ENCODE results near the gene BHLHA15.

Gene BHLHA15

DNA sequence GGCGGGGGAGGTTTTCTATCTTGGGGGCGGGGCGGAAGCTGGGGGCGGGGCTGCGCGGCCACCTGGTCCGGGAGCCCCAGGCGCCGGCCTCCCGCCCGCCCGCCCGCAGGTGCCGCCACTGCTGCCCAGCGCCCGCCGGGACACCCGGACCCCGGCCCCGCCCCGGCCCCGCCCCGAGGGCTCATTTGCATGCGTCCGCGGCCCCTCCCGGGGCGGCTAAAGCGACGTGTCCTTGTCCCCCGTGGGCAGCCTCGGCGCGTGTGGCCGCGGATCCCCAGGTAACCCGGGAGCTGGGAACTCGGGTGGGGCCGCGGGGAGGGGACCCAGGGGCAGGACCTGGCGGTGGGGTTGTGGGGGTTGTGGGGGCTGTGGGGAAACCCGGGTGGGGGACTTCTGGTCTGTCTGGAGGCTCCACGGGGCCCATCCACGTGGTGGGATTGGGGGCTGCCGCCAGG, at the start of gene BHLHA15:
BHLHA15 (plus strand) TSS at position 219 of the 455 bp plus-strand sequence. CDS start 871 bp downstream, outside the sequence.
- DNase-seq (ENCODE audit: low spot score), result no peak

DNA sequence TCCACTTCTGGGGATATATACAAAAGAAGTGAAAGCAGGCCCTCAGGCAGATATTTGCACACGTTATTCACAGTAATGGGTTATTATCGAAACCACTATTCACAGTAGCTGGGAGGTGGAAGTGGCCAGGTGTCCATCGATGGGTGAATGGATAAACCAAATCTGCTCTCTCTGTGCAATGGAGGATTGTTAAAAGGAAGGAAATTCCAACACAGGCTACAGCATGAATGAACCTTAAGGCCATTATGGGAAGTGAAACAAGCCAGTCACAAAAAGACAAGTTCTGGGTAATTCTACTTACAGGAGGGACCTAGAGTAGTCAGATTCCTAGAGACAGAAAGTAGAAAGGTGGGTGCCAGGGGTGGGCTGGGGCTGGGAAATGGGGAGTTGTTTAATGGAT, 48.5 kb upstream of the BHLHA15 start:
- DNase-seq (ENCODE audit: low spot score), result no peak

DNA sequence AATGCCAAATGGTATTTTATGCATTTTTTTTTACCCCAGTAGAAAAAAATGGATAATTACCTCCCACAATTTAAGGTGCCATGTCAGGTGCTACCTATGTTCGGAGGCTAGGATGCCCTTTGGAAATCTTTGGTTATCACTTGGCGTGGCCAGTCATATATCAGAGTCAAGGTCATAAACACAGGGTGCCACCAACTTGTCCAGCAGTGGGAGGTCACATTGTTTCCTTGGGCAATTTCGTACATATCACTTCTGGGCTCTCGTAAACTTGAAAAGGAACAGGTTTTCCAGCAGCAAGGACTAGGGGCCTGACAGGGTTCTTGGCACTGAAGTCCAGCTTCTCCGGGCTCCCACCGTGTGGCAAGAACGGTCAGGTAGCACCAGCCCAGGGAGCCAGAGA, 48.0 kb upstream of the BHLHA15 start:
- no peak for DNase-seq (ENCODE audit: low spot score)

DNA sequence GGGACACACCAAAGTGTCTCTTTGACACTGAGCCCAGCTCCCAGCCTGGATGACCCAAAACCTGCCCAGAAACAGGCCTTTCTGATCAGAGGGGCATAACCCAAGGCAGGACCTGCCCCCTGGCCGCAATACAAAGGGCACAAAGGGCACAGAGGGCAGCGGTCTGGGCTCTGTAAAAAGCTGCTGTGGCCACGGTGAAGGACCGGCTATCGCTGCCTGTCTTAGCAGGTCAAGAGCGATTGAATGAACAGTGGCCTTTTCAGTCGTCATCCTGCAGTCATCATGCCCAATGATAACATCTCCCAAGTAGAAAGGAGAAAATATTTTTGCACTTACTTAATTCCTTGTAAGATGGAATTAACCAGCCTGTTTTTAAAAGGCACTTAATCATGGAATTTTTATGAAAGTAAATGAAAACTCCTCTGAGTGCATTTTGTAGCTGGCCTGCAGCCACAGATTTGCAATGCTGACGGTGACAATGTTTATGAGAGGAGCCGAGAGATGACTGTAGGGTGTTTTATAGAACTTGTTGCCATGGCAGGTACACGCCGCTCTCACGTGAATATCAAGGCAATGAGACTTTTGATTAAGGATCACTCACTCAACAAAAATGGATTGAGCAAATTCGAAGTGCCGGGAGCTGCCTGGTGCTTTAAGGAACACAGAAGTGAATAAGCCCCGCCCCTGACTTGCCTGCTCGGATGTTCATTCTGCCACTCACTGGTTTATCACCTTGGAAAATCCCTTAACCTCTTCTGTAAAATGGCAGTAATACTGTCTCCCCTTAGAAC, 47.3 kb upstream of the BHLHA15 start:
- DNase-seq (ENCODE audit: low spot score), result no peak

DNA sequence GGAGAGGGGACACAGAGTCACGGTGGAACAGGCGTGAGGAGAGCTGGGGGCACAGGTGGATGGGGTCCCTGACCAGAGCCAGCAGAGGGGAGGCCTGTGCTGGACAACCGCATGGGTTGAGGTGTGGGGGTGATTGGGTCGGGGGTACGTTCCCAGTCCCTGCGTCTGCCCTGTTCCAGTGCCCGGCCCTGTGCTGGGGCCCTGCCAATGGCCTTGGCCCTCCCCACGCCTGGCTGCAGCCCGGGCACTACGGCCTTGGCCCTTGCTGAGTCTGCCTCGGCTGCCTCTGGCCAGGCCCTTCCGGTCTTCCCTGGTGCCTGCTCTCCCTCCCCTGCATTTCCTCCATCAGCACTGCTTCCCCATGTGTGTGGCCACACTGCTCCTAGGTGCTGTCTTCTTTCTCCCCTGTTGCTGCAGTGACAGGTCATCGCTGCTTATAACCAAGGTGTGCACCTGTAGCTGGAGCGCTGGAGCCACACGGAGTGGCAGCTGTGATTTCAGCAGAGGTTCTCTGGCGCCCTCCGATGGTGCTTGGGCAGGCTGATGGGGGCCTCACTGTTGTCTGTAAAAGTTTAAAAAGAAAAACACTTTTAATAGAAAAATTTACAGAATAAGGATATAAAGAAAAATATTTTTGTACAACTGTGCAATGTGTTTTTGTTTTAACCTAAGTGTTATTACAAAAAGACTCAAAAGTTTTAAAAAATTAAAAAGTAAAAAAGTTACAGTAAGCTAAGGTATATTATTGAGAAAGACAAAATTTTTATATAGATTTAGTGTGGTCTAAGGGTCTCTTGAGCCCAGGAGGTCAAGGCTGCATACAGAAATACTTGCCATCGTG, 45.2 kb upstream of the BHLHA15 start:
- peak; percentile 28 for DNase-seq (ENCODE audit: low spot score)

DNA sequence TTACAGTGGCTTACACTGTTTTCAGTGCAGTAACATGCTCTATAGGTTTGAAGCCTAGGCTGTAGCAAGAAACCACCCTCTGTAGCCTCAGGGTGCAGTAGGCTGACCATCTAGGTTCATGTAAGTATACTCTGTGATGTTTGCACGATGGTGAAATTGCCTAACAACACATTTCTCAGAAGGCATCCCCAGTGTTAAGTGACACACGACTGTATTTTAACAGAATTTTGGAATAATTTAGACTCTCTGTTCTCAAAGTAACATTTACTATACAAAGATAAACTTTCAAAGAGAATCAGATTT, 44.6 kb upstream of the BHLHA15 start:
- DNase-seq (ENCODE audit: low spot score), result no peak

DNA sequence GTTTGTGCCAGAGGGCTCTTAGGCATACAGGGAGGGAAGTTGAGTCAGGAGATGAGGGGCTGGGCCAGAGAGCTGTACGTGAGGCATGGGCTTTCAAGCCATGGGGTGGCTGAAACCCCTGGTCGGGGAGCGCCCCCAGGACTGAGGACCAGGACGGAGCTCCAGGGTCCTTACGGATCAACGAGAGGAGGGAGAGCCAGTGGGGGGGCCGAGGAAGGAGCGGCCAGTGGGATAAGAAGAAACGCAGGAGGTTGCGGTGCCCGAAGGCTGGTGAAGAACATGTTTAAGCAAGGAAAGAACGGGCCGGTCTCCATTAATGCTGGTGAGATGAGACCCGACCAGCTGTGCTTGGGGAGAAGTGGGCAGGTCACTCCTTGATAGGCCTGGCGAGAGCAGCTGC, 43.6 kb upstream of the BHLHA15 start:
- DNase-seq (ENCODE audit: low spot score), result no peak

DNA sequence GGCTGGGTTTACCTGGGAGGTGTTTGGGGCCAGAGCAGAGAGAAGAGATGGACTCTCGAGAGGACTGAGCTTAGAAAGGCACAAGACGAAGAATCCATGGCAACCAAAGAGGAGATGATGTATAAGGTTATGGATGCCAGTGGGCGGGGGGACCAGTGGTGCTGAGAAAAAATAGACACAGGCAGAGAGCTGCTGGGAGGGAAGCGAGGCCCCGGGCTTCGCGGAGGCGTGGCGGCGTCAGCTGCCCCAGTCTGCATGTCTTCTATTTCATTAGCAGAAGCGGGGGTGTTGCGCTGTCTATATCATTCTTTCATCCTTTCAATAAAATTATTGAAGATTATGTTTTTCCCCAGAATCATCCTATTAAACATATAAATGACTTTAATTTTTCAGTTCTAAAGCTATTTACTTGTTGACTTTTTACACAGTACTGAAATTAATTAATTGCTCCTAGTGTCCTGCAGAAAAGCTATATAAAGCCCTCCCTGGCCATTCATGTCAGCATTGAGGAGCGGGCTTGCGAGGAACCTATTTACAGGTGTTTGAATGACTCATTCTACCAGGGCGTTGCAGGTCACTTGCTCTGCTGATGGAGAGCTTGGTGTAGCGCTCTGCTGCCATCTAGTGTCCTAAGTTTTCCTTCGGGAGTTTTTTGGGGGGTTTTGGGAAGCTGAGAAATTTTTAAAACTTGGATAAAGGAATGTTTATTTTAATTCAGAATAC, 42.9 kb upstream of the BHLHA15 start:
- DNase-seq (ENCODE audit: low spot score), result peak; percentile 78

DNA sequence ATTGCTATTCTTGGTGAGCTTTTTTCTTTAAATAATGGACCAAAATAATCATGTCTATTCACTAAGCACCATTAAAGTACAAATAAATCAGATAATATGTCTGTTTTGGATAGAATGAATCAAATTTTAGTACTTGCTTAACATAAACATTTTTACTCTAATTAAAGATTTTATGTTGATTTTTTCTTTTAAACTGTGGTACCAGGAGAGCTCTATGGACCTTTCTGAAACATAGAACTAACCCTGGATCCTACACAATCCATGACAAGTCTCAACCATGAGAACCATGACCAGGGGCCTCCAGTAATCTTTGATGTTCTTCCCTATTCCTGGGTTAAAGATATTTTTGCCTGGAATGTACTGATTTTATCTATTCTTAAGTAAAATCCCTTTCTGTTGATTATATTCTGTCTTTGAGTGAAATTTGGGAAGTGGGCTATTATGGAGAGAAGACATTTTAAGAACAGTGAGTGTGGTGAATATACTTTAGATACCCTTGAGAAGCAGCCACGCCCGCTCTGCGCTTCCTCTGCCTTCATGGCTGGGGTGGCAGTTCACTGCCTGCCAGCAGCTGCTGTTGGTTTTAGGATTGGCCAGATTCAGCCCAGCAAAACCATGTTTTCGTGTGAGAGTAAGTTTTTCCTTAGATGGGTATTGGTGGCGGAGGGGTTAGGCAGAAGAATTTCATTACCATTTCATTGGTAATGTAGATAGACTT, 42.2 kb upstream of the BHLHA15 start:
- DNase-seq (ENCODE audit: low spot score), result no peak

DNA sequence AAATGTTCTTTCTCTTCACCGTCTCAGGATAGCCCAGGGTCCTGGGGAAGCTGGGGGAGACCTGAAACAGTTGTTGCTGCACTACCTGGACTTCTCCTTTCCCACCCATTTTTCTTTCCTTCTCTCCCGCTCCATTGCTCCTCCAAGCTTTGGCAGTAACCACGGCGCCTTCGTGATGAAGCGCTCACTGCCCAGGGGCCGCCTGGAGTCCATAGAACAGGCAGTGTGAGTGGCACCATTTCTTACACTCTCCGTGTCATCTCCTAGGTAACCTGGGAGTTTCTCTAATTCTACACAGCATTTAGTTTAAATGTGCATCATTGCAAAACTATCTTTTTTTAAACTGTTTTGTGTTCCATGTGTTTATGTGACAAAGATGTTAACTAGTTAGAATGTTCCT, 40.3 kb upstream of the BHLHA15 start:
- no peak for DNase-seq (ENCODE audit: low spot score)

DNA sequence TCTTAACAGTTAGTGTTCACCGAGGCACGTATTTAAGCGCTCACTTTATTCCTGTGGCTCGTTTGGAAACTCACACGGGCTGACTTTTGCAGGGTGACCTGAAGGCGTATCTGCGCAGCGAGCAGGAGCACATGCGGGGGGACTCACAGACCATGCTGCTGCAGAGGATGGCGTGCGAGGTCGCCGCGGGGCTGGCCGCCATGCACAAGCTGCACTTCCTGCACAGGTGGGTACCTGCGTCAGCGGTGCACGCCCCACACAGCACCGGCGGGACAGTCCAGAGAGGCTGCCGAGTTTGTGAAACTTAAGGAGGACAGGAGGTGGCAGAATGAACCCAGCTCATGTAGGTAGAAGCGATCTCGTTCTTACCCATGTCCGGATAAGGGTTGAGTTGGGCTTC, 39.8 kb upstream of the BHLHA15 start:
- DNase-seq (ENCODE audit: low spot score), result no peak

DNA sequence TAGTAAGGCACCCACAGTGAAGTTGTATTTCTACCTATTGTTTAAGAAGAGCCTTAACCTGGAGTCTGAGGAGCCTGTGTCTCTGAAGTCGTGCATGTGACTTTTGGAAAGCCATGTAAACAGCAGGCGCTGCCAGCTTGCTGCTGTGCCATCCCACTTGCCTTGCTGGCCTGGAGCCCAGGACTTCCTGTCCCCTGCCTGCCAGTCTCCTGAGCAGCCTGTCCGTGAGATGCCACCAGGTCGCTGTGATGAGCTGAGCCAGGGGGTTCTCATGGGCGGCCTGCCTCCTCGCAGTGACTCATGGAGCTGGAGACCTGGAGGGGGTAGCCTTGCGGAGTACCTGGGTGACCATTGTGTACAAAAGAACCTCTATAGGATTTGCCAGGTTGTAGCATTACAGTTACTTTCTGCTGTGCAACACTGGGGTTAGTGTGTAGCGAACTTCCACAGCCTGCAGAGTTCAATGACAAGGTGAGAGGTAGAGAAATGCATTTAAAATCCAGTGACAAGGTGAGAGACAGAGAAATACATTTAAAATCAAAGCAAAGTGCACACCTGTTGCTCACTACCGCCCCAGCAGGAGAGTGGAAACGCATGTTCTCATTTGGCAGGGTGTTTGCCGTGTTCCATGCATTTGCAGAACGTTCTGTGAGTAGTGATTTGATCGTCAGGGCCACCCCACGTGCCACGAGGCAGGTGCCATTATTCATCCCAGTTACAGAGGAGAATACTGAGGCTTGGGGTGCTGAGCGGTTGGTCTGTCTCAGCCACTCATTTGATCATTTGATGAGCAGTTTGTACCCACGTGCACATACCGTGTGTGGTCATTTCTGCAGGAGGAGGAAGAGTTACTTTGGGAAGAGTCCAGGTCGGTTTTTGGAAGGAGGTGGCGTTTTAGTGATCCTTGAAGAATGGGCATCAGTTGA, 36.6 kb upstream of the BHLHA15 start:
- no peak for DNase-seq (ENCODE audit: low spot score)

DNA sequence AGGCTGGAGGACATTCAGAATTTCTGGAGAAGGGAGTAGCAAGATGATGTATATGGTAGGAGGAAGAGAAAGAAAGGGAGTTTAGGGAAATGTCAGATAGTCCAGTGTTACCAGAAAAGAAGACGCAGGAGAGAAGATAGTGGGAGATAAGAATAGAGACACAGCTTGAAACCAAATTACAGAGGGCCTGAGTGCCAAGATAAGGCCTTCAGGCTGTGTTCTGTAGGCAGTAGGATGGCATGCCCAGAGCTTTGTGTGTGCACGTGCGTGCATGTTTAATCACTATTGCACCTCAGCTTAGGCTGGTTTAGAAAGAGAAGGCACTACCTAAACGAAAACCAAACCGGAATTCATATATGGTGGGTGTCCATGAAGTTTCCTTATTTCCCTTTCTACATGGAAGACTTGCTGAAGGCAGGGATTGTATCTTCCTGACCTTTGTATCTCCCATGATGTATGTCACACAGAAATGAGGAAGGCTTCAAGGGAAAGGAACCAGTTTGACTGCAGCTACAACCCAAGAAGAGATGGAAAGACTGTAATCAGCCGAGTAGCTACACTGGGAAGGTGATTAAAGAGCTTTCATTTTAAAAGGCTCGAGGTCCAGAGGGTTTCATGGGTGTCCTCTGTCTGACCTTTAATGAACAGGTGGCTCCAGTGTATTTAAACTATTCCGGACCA, 35.8 kb upstream of the BHLHA15 start:
- no peak for DNase-seq (ENCODE audit: low spot score)

DNA sequence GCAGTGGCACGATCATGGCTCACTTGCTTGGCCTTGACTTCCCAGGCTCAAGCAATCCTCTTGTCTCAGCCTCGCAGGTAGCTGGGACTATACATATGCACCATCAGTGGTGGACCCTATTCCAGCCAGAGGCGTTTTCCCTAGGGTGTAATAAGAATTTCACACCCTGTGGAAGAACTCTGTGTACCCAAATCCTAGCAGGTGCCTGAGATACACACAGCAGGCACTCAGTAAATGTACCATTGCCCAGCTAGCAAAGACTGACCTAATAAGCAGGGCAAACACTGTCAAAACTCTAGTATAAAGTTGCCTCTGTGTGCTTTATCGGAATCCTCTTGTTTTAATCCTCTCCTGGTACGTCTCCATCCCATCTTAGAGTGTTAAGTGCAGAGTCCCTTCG, 33.7 kb upstream of the BHLHA15 start:
- DNase-seq (ENCODE audit: low spot score), result no peak

DNA sequence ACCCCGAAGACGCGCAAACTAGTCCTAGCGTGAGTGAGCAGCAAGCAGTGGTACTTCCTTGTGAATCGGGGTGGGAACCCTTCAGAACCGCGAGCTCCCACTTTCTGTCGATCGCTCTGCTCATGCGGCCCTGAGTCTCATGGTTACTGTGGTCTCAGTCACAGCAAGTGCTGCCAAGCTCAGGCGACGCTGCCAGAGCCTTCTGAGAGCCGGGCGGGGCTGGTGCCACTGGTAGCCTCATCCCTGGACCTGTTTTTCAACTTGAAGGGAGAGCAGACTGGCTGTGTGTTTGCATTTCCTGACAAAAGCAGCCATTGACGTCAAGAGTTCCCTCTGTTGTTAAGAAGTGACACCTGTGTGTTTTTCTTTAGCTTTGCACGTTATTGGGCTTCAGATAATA, 32.9 kb upstream of the BHLHA15 start:
- DNase-seq (ENCODE audit: low spot score), result no peak

DNA sequence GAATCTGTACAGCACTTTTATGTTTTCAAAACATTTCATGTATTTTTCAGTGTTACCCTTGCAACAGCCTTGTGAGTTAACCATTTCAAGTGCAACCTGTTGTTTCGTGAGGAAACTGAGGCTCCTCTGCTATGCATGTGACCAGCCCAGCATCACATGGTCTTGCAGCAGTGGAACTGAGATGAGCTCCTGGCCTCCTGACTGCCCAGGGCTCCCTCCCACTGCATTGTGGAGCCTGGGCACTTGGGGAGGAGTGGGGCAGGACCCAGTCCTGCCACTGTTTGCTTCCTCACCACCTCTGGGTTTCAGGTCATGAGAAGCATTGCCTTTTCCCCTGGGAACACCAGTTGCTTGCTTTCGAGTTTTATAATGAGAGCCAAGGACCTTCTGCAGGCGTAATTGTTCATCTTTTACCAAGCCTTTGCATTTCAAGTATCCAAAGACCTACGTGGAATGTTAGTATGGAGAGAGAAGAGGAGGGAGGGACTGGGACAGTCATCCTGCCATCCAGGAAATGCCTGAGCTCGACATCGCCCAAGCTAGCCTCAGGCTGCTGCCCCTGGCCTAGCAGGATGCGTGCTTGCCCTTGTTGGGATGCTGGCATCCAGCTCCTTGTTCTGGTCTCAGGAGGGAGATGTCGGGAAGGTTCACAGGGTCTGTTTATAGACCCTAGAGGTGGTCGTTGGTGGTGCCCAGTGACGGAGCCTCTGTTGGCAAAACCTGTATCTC, 32.3 kb upstream of the BHLHA15 start:
- no peak for DNase-seq (ENCODE audit: low spot score)

DNA sequence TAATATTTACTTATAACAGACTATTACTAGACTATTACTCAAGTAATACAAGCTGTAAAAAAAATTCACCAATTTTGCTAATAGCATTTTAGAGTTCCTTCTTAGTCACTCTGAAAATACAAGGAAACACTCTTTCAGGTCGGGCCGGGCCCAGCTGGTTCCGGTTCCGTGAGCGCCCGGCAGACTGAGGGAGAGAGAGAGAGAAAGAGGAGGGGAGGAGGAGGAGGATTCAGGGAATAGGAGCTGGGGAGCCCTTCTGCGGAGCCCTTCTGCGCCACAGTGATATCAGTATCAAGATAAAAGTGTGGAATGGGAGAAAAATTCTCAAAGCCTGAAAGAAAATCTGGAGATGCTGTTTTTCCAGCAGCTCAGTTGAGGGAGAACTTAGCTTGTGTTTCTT, 30.5 kb upstream of the BHLHA15 start:
- no peak for DNase-seq (ENCODE audit: low spot score)

DNA sequence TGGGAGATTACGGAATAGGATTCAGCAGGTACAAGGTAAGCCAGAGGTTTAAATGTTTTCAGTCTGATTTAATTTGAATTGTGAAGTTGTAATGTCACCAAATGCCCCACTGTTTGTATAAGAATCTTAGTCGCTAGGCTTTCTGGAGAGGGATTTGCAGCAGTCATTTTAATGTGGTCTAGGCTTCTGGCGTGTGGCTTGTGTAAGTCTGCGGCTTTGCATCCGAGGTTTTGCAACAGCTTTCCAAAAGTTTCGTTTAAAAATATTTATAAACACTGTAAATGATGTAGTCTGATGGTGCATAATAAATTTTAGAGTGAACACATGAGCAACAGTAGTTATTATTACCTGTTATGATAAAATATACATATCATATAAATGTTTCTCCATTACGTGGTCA, 26.1 kb upstream of the BHLHA15 start:
- DNase-seq (ENCODE audit: low spot score), result no peak

DNA sequence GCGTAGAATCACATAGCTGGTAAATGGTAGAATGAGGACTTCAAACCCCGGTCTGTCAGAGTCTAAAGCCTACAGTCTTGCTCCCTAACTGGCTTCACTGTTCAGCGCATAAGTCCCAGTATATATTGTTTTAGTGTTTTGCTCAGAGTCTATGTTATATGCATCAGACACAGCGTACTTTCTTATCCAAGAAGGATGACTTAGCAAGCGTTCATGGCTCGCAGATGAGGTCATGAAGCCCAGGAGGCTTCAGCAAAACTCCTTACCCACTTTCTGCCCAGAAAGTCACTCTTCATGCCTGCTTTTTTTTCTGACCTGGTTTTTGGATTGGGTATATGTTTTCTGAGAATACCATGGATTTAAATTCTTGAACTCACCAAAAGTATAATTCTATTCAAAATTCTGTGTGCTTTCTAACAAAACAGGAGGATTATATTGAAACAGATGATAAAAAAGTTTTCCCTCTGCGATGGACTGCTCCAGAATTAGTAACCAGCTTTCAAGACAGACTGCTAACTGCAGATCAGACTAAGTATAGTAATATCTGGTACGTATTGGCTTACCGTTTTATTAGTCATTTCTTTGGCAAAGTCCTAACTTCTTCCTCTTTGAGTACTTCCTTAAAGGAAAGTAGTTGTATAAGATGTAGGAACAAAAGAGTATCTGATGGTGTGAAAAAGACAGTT, 24.6 kb upstream of the BHLHA15 start:
- peak; percentile 68 for DNase-seq (ENCODE audit: low spot score)
